ENCODE measurements around the gene GPR37L1. TPM values are rescaled to one million over a fixed set of nuclear protein-coding genes. Genes with fewer than 3 reads are reported as not detected.
A peak's percentile ranks its signal among the peaks of the same experiment; 100 is the strongest.

The GPR37L1 gene
- total RNA-seq, 4 donors from 2014 or later = 0.09 TPM; not detected in 3

DNA sequence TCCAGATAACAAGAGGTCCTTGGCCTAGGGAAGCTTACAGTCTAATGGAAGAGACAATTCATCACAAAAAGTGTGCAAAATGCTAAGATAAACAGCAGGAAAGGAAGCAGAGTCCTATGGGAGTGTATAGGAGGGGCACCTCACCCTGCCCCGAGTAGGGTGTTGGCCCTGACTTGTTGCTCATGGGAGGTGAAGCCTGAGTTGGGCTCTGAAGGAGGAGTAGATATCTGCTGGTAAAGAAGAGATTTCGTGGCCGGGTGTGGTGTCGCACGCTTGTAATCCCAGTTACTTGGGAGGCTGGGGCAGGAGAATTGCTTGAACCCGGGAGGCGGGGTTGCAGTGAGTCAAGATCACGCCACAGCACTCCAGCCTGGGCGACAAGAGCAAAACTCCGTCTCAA, 18.6 kb upstream of the GPR37L1 start:
- WGBS, 2 donors = 60 to 69% methylated on average over 9 to 10 of the region's 10 CpGs
- H3K27ac ChIP-seq = peak overlapping the region; percentile 14 to 50 (median 45)

DNA sequence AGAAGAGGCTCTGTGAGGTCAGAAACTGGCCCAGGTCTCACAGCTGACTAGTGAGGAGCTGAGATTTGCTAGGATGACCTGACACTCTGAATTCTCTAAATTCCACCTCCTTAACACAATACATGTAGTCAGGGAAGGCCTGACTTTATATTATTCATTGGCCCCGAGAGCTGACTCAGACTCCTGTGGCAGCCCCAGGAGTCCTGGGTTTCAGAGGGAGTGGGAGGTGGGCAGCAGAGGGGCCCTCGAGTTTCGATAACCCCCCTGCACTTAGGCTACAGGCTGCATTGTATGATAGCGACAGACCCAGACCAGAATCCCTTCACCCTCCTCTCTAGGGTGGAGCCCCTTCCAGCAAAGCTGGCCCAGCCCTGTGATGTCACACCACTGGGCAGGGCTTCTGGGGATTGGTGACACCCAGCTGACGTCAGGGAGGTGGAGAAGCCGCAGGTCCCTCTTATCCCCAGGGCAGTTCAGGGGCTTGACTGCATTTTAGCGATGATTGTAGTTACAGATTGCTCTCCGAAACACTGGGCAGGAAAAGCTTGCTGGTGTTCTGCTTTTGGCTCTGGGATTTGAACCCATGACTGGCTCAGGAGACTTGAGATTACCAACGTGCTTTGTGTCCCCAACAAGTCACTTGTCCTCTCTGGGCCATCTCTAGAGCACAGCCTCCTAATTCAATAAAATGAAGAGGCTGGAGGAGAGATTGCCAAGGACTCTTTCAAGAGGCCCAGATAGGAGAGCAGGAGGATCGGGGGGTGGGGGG, 17.0 kb upstream of the GPR37L1 start:
- TF ChIP-seq, protein P1, sequence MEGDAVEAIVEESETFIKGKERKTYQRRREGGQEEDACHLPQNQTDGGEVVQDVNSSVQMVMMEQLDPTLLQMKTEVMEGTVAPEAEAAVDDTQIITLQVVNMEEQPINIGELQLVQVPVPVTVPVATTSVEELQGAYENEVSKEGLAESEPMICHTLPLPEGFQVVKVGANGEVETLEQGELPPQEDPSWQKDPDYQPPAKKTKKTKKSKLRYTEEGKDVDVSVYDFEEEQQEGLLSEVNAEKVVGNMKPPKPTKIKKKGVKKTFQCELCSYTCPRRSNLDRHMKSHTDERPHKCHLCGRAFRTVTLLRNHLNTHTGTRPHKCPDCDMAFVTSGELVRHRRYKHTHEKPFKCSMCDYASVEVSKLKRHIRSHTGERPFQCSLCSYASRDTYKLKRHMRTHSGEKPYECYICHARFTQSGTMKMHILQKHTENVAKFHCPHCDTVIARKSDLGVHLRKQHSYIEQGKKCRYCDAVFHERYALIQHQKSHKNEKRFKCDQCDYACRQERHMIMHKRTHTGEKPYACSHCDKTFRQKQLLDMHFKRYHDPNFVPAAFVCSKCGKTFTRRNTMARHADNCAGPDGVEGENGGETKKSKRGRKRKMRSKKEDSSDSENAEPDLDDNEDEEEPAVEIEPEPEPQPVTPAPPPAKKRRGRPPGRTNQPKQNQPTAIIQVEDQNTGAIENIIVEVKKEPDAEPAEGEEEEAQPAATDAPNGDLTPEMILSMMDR (IDR thresholded peaks at IDR 0.05) = no peak
- TF ChIP-seq POLR2A (IDR thresholded peaks at IDR 0.05) = no peak
- H3K9me3 ChIP-seq = no peaks in the 10 kb centered on the region
- intact Hi-C loops (cut with DNase I) = no loop called here
- H3K27ac ChIP-seq = peak overlapping the region; percentile 64 to 80 (median 69)
- no peak overlapping the region for H3K4me3 ChIP-seq
- no peaks in the 10 kb centered on the region for H3K27me3 ChIP-seq
- no peak for DNase-seq
- H3K36me3 ChIP-seq = no peaks in the 10 kb centered on the region
- peaks cover 16 to 74% (median 25%) of the 10 kb centered on the region in 3 donors for H3K4me1 ChIP-seq
- WGBS, 2 donors = 50 to 61% methylated on average over 1 to 7 of the region's 10 CpGs

More for the DNA sequence above, 18.6 kb upstream of the GPR37L1 start:
- Histone ChIP-seq H3K9me3 (no peaks in the 10 kb centered on the region), H3K27me3 (no peaks in the 10 kb centered on the region), H3K4me3 (no peak overlapping the region), H3K4me1 (peaks cover 15 to 70% (median 25%) of the 10 kb centered on the region in 3 donors), H3K36me3 (no peaks in the 10 kb centered on the region)
- intact Hi-C loops (cut with DNase I) = no loop called here
- TF ChIP-seq, protein P1 (IDR thresholded peaks at IDR 0.05) = no peak
- TF ChIP-seq POLR2A (IDR thresholded peaks at IDR 0.05) = no peak
- DNase-seq = no peak

DNA sequence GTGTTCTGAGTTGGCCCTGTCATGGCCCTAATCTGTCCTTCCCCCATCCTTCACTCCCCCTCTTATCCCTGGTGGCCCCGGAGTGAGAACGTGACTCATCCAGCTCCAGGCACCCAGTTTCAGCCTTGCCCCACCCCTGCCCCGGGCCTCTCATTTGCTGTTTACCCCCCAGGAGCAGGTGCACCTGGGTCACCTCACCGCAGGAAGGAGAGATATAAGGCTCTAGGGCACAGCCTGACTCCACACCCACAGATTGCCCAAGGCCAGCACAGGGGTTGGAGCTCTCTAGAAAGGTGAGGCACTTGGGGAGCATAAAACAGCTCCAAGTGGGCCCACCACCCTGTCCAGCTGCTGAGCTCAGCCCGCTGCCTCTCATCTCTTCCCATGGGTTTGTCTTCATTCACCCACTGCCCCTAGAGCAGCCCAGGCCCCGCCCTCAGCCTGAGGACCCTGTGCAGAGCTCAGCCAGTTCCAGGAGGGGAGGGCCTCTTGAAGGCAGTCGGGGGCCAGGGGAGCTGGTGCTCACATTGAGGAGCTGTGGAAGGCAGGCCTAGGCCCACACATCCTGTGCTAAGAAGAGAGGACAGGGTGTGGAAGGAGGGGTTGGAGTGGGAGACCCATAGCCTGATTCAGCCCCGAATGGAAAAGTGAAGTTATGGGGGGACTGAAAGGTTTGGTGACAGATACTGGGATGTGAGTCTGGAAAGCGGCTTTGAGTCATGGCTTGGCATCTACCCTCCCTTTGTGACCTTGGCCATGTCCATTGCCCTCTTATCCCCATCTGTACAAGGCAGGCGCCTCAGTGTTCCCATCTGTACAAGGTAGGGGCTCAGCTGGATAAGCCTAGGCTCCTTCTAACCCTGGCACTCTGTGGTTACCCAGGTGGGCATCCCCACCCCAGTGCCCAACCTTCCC, 16.1 kb upstream of the GPR37L1 start:
- Histone ChIP-seq H3K27ac (peak overlapping the region; percentile 64 to 80 (median 70)), H3K9me3 (no peaks in the 10 kb centered on the region), H3K4me1 (peaks cover 16 to 68% (median 25%) of the 10 kb centered on the region in 3 donors), H3K27me3 (no peaks in the 10 kb centered on the region), H3K4me3 (no peak overlapping the region), H3K36me3 (no peaks in the 10 kb centered on the region)
- no peak for DNase-seq
- no peak for TF ChIP-seq POLR2A (IDR thresholded peaks at IDR 0.05)
- TF ChIP-seq, protein P1 (IDR thresholded peaks at IDR 0.05) = no peak
- intact Hi-C loops (cut with DNase I) = no loop called here
- 45 to 48% methylated on average over 5 to 7 of the region's 10 CpGs for WGBS, 2 donors

DNA sequence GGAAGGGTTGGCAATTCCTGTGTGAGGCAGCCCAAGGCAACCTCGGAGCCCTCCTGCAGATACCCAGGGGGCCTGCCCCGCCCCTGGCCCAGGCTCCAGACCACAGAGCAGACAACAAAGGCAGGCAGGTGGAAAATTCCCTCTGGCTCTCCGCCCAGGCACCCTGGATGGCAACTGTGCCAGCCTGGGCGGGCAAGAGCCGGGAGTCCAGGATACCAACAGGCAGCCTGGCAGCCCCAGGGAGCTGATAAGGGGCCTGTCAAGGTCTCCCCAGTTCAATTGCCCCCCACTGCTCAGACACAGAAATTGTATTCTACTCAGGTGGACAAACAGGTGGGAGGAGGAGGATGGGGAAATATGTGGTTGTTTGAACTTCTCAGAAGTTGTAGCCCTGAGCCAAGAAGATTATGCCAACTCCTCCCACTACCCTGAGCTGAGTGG, 15.4 kb upstream of the GPR37L1 start:
- Histone ChIP-seq H3K4me3 (no peak overlapping the region), H3K4me1 (peaks cover 16 to 62% (median 25%) of the 10 kb centered on the region in 3 donors), H3K36me3 (no peaks in the 10 kb centered on the region), H3K27ac (peak overlapping the region; percentile 64 to 80 (median 70)), H3K9me3 (no peaks in the 10 kb centered on the region), H3K27me3 (no peaks in the 10 kb centered on the region)
- DNase-seq = no peak
- intact Hi-C loops (cut with DNase I) = no loop called here
- TF ChIP-seq, protein P1 (IDR thresholded peaks at IDR 0.05) = no peak
- no peak for TF ChIP-seq POLR2A (IDR thresholded peaks at IDR 0.05)
- WGBS, 2 donors = no CpG with 5 or more reads among the region's 5 CpGs

Data from esophagus squamous epithelium (tissue), 5 donors.